ENCODE results near the gene MRGPRG.
A peak's percentile ranks its signal among the peaks of the same experiment; 100 is the strongest.

Gene MRGPRG

DNA sequence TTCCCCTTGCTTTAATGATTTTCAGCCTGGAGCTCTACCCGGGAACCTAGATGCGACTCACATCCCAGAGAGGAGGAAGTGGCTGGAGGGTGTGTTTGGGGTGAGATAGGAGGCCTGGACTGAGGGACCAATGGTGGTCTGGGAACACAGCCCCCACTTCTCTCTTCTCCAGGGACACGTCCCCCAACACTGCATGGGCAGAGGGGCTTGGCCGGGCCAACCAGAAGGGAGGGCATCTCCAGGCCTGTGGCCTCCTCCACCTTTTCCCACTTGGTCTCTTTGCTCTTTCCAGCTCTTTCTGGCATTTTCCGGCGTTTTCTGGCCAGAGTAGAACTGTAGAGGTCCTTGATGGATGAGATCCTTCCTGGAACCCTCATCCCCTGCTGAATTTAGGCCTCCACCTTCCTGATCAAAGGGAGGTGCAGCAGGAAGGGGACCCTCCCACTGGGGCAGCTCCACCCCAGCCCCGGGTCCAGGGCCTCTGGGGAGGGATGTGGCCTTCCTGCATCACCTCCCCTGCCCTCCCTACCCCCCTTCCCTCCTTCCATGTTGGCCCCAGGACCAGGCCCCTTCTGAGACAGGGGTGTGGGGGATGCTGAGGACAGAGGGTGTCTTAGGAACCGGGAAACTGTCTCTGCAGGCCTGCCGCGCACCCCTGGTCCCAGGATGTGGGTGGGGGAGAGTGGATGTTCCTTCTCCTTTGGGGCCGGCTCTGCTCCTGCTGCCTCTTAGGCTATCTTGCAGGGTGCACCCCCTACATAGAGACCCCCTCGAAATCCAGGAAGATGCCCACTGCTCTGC, 24.4 kb downstream of the MRGPRG start:
- no peak for DNase-seq

DNA sequence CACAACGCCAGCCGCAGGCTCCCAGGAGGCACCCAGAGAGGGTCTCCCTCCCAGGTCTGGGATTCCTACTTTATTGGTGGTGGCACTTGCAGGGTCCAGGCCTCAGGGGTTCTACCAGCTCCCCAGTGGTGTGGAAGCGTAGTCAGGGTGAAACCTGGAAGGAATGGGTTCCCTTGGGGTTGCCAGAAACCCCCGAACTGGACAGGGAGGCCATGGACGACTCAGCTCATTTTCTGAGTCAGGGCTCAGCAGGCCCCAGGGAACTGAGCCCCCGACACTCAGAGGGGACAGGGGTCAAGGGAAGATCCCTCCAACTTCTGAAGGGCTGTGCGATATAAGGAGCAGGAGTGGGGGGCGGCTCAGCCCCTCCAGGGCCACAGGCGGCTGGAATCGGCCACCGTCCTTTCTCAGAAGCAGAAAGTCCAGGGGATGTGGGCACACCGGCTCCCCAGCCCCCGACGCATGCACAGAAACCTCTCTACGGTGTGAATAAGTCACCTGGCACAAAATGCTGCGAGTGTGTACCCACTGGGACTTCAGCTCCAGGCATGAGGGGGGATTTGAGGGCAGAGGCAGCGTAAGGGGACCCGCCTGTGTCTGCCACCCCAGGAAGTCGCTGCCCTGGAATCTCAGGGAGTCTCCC, 25.1 kb downstream of the MRGPRG start:
- DNase-seq: no peak

DNA sequence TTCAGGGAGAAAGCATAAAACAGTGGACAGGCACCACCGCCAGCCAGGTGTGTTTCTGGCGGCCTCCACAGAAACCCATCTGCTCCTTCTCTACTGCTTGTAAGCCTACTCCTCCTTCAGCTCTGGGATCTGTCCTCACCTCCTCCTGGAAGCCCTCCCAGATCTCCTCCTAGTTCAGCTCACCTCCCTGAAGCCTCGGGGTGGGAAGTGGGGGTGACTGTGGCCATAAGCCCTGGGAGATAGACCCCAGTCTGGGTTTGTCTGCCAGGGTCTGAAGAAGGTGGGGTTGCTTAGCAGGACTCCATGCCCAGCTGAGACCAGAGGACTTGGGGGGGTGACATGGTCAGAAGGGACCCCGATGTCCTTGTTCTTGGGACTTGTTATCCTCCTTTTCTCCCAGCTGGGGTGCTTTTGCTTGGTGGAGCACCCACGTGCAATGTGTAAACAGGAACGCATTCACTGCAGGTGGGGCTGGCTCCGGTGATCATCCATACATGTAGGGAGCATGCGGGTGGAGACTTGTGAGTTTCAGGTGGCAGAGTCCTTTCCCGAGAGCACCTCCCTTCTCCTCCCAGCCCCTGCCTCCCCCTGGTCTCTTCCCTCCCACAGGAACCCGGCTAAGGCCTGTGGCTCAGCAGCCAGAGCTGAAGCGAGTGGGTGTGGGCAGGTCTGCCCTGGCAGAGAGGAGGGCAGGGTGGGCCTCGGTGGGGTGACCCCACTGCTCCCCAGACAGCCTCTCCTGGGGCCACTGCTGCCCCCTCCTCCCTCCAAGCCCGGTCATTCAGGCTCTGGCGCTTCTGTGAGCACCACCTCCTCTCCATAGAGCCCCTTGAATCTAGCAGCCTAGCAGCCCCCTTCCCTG, 25.9 kb downstream of the MRGPRG start:
- no peak for DNase-seq

DNA sequence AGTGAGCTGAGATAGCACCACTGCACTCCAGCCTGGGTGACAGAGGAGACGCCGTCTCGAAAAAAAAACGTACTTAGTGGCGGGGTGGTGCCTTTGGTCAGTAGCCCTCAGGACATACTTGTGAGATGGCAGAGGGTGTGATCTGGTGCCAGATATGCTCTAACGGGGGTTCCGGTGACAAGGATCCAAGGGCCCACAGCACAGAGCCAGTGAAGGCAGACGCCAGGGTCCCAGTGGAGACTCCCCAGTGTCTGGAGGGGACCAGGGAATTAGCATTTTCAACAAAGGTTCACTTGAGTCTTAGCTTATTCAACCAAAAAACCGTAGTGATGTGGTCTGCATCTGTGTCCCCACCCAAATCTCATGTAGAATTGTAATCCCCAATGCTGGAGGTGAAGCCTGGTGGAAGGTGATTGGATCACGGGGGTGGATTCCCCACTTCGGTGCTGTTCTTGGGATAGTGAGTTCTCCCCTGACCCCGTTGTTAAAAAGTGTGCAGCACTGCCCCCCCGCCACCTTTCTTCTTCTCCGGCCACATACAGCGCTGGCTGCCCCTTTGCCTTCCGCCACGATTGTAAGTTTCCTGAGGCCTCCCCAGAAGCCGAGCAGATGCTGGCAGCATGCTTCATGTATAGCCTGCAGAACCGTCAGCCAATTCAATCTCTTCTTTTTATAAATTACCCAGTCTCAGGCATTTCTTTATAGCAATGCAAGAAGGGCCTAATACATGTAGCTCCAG, 26.9 kb downstream of the MRGPRG start:
- no peak for DNase-seq

DNA sequence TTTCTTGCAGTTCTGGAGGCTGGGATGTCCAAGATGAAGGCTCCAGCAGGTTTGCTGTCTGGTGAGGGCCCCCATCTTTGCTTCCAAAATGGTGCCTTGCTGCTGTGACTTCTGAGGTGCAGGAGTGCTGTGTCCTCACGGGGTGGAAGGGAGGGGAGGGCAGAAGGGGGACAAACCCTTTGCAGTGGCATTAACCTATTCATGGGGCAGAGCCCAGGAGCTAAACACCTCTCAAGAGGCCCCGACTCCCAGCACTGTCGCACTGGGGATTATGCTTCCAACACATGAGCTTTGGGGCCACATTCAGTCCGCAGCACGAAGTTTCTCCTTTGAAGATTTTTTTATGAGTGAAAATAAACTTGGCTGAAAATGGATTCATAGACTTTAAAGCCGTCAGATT, 28.0 kb downstream of the MRGPRG start:
- no peak for DNase-seq

DNA sequence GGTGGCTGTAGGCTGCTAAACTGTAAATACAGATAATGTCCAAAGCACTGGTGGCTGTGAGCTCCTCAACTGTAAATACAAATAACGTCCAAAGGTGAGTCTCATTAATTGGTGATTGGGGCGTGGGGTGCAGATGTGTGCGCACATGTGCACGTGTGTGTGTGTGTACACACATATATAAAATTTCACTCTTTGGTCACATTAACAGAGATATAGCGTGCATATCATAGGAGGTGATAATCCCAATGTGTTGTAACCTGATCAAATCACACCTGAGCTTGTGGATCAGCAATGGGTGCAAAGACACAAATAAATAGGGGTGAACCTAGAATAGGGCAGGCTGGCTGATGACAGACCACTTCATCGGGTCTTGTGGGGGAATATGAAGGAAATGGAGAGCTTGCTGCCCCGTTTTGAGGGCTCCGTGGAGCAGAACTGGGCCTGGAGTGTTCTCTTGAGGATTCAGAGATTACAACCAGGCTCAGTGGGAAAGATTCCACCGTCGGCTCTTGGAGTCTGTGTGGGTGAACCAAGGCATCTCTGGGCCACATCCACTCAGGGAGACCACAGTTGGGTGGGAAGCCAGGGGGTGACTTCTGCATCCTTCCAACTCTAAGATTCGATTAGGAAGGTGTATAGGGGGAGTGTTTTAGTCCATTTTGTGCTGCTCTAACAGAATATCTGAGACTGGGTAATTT, 28.6 kb downstream of the MRGPRG start:
- no peak for DNase-seq

DNA sequence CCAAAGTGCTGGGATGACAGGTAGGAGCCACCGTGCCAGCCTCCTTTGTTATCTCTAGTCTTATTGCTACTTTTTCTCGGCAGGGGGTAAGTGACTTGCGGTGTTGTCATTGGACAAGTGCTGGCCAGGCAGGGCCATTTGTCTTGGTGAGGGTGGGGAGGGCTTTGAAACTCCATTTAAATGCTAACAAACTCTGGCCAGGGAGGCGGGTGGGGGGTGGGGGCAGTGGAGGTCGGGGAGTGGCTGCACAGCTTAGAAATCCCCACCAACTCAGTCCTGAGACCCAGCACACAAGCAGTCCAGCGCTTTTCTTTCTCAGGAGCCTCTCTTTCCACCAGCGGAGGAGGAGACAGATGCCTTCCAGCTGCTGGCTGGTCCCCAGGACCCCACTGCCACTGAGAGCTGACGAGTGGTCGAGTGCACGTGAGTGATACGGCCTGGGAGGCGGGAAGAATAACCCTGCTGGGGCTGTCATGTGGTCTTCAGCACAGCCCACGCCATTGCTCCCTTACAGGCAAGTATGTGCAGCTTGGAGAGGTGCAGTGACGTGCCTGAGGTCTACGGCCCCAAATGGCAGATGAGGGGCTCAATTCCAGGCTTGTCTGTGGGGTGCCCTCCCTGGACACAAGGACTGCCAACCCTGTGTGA, 29.3 kb downstream of the MRGPRG start:
- DNase-seq: no peak

DNA sequence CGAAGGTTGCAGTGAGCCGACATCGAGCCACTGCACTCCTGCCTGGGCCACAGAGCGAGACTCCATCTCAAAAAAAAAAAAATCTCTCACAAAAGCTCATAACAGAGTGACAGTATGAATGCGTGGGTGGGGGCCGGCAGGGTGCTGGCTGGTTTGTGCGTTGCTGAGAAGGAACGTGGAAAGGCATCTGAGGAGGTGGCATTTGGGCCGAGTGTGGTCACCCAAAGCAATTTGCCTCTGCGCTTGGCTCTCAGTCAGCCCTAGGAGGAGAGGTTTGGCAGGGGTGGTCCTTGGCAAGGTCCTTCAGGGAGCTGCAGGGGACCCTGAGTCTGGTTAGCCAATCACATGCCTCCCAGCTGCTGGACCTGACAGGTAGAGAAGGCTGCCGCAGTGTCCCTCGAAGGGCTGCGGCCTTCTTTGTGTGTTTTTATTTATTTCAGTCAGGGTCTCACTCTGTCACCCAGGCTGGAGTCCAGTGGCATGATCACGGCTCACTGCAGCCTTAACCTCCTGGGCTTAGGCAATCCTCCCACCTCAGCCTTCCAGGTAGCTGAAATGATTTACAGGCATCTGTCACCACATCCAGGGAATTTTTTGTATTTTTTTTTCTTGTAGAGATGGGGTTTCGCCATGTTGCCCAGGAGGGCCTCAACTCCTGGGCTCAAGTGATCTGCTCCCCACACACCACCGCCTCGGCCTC, 30.0 kb downstream of the MRGPRG start:
- no peak for DNase-seq

DNA sequence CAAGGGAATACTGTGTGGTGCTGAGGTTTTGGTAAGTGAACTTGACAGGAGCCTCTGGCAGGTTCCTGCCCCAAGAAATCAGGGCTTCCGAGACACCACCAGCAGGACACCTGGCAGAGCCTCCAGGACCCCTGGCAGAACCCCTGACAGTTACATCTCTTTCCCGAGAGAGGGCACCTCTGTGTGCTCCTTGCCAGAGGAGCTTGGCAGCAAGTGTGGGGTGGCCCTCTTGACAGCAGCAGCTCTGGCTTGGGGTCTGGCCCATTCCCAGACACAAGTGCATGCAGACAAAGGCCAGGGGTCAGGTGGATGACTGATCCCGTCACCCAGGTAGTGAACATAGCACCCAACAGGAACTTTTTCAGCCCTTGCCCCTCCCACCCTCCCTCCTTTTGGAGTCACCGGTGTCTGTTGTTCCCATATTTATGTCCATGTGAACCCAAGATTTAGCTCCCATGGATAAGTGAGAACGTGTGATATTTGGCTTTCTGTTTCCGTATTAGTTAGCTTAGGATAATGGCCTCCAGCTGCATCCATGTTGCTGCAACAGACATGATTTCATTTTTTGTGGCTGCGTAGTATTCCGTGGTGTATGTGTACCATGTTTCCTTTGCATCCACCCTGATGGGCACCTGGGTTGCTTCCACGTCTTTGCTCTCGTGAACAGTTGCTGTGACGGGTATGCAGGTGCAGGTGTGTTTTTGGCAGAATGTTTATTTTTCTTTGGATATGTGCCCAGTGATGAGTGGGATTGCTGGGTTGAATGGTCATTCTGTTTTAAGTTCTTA, 32.3 kb downstream of the MRGPRG start:
- DNase-seq: no peak

DNA sequence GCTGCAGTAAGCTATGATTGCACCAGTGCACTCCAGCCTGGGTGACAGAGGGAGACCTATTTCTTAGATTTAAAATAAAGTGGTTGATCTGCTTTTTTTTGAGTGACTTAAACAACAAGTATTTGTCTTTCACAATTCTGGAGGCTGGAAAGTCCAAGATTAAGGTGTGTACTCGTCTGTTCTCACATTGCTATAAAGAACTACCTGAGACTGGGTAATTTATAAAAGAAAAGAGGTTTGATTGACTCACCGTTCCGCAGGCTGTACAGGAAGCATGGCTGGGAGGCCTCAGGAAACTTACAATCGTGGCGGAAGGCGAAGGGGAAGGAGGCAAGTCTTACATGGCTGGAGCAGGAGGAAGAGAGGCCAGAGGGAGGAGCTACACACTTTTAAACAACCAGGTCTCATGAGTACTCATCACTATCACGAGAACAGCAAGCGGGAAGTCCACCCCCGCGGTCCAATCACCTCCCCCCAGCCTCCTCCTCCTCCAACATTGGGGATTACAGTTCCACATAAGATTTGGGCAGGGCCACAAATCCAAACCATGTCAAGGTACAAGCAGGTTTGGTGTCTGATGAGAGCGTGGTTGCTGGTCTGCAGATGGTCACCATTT, 33.8 kb downstream of the MRGPRG start:
- DNase-seq: peak; percentile 20 to 63

DNA sequence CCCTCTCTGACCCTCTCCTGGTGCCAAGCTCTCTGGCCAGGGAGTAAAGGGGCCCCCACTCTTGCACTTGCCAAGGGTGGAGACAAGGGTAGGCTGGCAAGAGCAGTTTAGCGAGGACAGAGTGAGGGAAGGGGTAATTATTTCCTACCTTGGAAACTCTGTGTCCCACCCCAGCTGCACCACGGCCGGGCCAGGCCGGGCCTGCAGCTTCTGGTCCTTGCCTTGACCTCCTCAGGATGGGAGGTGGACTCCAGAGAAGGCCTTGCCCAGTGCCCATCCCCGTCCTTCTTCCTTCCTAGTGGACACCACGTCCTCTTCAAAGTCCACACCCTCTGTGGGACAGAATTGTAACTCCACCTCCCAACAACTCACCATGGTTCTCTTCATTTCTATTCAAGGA, 35.1 kb downstream of the MRGPRG start:
- DNase-seq: no peak

DNA sequence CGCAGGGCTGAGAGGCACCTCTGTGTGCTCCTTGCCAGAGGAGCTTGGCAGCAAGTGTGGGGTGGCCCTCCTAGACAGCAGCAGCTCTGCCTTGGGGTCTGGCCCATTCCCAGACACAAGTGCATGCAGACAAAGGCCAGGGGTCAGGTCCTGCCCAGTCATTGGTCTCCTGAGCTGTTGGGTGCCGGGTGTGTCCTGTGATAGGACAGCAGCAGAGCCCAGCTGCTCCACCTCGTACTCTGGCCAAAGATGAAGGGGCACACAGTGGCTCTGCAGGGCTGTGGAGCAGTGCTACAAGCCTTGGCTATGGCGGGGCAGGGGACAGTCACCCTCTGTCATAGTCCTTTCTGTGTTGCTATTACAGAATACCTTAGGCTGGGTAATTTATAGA, 36.2 kb downstream of the MRGPRG start:
- DNase-seq: no peak

DNA sequence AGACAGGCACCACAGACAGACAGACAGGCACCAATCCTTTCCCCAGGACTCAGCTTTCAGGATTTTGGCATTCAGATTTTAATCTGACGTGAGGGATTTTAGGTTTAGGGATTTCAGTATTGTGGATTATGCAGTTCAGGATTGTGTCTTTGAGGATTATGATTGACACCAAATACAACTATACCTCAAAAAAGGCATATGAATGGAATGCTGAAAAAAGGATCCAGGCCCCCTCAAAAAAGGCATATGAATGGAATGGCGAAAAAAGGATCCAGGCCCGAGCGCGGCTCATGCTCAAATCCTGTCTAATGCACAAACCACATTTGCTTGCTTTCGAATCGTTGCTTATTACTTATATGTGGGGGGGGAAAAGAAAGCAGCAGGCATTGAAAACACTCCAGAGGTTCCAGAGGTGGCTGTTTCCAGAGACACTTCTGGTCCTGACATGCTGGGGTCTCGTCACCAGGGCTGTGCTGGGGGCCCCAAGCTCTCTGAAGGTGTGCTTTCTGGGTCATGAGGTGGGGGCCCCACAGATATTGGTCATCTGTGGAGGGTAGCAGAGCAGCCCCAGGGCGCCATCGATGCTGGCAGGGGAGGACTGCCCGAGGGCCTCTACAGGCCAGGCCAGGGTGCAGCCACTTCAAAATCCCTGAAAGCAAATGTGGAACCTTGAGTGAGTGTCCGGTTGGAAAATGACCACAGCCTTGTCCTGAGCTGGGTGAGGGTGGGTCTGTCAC, 36.7 kb downstream of the MRGPRG start:
- DNase-seq: no peak

DNA sequence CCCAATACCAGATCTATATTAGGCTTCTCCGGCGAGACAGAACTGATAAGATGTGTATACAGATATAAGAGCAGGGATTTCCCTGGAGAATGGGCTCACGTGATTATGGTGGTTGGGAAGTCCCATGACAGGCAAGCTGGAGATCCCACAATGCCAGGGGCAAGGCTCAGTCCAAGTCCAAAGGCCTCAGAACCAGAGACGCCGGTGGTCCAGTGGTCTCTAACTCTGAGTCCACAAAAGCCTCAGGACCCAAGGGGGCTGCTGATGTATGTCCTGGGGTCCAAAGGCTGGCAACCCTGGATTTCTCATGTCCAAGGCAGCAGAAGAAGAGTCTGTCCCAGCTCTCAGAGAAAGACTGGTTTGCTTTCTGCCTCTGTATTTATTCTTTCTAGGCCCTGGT, 37.7 kb downstream of the MRGPRG start:
- DNase-seq: no peak

DNA sequence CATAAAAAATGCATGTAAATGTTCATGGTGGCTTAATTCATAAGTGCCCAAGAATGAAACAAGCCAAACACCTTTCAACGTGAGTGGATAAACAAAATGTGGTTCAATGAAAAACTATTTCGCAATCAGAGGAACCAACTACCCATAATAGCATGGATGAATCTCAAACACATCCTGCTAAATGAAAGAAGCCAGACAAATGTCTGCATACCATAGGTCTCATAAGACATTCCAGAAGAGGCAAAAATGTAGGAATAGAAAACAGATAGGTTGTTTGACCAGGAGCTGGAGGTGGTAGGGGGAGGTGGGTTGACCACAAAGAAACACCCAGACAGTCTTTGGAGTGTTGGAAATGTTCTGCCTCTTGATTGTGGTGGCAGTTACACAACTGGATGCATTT, 40.3 kb downstream of the MRGPRG start:
- DNase-seq: no peak

DNA sequence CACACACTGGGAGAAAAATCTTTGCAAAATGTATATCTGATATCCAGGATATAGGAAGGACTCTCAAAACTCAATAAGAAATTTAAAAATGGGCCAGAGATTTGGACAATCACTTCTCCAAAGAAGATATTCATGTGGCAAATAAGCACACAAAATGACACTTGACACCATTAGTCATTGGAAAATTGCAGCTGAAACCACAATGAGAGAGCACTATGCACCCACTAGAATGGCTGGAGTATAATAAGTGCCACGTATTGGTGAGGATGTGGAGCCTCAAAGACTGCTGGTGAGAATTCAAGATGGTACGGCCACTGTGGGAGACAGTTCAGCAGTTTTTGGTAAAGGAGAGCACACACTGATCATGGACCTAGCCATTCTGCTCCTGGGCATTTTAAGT, 40.7 kb downstream of the MRGPRG start:
- DNase-seq: peak; percentile 72 to 78

DNA sequence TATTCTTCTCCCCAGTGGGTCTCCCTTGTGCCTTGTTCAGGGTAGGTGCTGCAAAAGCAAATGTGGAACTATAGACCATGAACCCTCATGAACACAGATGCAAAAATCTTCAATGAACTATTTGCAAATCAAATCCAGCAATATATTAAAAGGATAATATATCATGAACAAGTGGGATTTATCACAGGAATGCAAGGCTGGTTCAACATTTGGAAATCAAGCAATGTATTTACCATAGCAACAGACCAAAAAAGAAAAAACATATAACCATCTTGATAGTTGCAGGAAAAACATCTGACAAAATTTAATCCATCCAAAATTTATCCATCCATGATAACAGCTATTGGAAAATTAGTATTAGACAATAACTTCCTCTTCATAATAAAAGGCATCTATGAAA, 42.1 kb downstream of the MRGPRG start:
- no peak for DNase-seq

DNA sequence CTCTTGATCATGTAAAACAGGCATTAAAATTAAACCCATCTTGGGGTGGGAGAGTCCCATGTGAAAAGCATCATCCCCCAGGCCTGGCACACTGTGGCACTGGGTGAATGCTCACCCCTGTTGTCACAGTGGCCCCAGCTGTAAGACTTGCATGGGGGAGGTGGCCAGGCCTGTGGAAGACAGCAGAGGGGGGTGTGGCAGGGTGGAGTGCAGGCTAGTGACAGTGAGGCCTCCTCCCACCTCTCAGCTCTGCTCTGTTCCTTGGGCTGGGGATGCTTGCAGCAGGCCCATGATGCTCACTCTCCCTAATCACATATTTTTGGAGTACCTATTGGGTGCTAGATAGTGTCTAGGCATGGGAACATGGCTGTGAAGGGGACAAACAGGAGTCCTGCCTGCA, 43.4 kb downstream of the MRGPRG start:
- DNase-seq: no peak

DNA sequence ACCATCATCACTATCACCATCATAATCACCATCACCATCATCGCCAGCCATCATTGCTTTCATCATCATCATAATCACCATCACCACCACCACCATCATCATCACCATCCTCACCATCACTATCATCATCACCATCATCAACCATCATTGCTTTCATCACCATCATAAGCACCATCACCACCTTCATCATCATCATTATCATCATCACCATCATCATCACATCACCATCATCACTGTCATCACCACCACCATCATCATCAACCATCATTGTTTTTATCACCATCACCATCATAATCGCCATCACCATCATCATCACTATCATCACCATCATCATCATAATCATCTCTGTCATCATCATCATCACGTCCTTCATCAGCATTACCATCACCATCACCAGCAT, 44.2 kb downstream of the MRGPRG start:
- DNase-seq: no peak

Data from inflammatory macrophage (primary cell).